Stimulated activated CD4-positive, alpha-beta T cell treated with anti-CD3 and anti-CD28 coated beads, Interleukin-12 subunit alpha, Interleukin-12 subunit beta, amount 100 ng/mL, for 4 hours (primary cell): ENCODE data around the gene RNGTT.

Source experiments
- DNase-seq: peaks from one replicate; pipeline ENCODE4 v3.0.0-alpha.2; 2020

RNGTT gene

GRCh38 chr6:88708197-88708744, 255.1 kb downstream of the RNGTT start:
- DNase-seq = no peak

GRCh38 chr6:88705601-88706000, 257.8 kb downstream of the RNGTT start:
- DNase-seq = no peak

- no peak for DNase-seq
These were observed 258.4 kb downstream of the RNGTT start for GRCh38 chr6:88704980-88705379.

- no peak for DNase-seq
These were observed 260.4 kb downstream of the RNGTT start for GRCh38 chr6:88702956-88703556.

GRCh38 chr6:88698661-88699060, 264.8 kb downstream of the RNGTT start:
- no peak for DNase-seq

- DNase-seq = no peak
These were observed 267.5 kb downstream of the RNGTT start for GRCh38 chr6:88695937-88696336.

- no peak for DNase-seq
These were observed 279.7 kb downstream of the RNGTT start for GRCh38 chr6:88683734-88684133.

GRCh38 chr6:88680654-88681053, 282.8 kb downstream of the RNGTT start:
- DNase-seq = no peak

- no peak for DNase-seq
These were observed 283.6 kb downstream of the RNGTT start for GRCh38 chr6:88679841-88680240.

- DNase-seq = no peak
These were observed 286.1 kb downstream of the RNGTT start for GRCh38 chr6:88677356-88677755.

GRCh38 chr6:88671624-88672023, 291.8 kb downstream of the RNGTT start:
- DNase-seq = no peak

- no peak for DNase-seq
These were observed 293.0 kb downstream of the RNGTT start for GRCh38 chr6:88670369-88670768.

- no peak for DNase-seq
These were observed 293.9 kb downstream of the RNGTT start for GRCh38 chr6:88669475-88669874.

GRCh38 chr6:88666901-88667300, 296.5 kb downstream of the RNGTT start:
- DNase-seq = no peak

- DNase-seq = no peak
These were observed 298.3 kb downstream of the RNGTT start for GRCh38 chr6:88665131-88665530.

GRCh38 chr6:88663801-88664200, 299.6 kb downstream of the RNGTT start:
- DNase-seq = no peak

GRCh38 chr6:88662653-88663174, 300.7 kb downstream of the RNGTT start:
- no peak for DNase-seq

GRCh38 chr6:88662163-88662580, 301.2 kb downstream of the RNGTT start:
- no peak for DNase-seq

- DNase-seq = no peak
These were observed 302.3 kb downstream of the RNGTT start for GRCh38 chr6:88661136-88661535.

- DNase-seq = no peak
These were observed 307.8 kb downstream of the RNGTT start for GRCh38 chr6:88655586-88655985.

GRCh38 chr6:88653936-88654335, 309.5 kb downstream of the RNGTT start:
- no peak for DNase-seq

- no peak for DNase-seq
These were observed 312.0 kb downstream of the RNGTT start for GRCh38 chr6:88651400-88651799.

GRCh38 chr6:88650979-88651378, 312.4 kb downstream of the RNGTT start:
- DNase-seq = no peak

GRCh38 chr6:88650029-88650619, 313.3 kb downstream of the RNGTT start:
- no peak for DNase-seq
